B cell (primary cell): Measurements from ENCODE around the gene DPP10. TPM values are rescaled to one million over a fixed set of nuclear protein-coding genes. Genes with fewer than 3 reads are reported as not detected.

Experiments
- ATAC-seq: fragments of 200-7000 bp; cut with Tn5 transposase; one replicate; pipeline ENCODE4 v1.10.0; 2021; ENCODE audit warnings: low read depth, mild to moderate bottlenecking, moderate number of reproducible peaks, moderate library complexity
- CTCF ChIA-PET: fragments of 350-600 bp; sonication (Branson Sonifier 250); formaldehyde crosslinking; loops from one replicate; lab custom pipeline; 2021; ENCODE audit warnings: antibody characterized with exemption, inconsistent platforms; lab: Charles Lee
- POLR2A ChIA-PET: fragments of 350-600 bp; sonication (Branson Sonifier 250); formaldehyde crosslinking; loops from one replicate; lab custom pipeline; 2021; ENCODE audit warnings: antibody characterized with exemption; lab: Charles Lee
- DNase-seq: peaks from one replicate; pipeline ENCODE4 v3.0.0; 2013
- H2AFZ ChIP-seq: 2 replicates; pipeline ENCODE4 v1.6.1; 2012; ENCODE audit warnings: mild to moderate bottlenecking, low read depth, low read length; ENCODE audit not compliant: insufficient read depth, poor library complexity, severe bottlenecking
- H3K27ac ChIP-seq, 2 donors: 1 replicate in 1 of 2; 2 replicates in 1 of 2; pipeline ENCODE4 v1.5.1; 2012 to 2013; ENCODE audit warnings: low read length in 2 of 2, mild to moderate bottlenecking in 2 of 2, moderate library complexity in 1 of 2
- H3K27me3 ChIP-seq, 4 experiments: fragments of 200-600 bp in 1 of 4; sonication (generic) in 1 of 4; replicated peaks in 1 of 4; 1 replicate in 2 of 4; 2 replicates in 2 of 4; pipeline versions ENCODE4 v1.6.1 to v1.7.0; 2013 to 2016; ENCODE audit warnings: low read length in 3 of 4, mild to moderate bottlenecking in 2 of 4, mixed read lengths in 1 of 4, moderate library complexity in 1 of 4; ENCODE audit not compliant: insufficient read depth in 4 of 4, control insufficient read depth in 3 of 4; ENCODE audit errors: control extremely low read depth in 1 of 4
- H3K36me3 ChIP-seq, 2 experiments: replicated peaks in 1 of 2; 1 replicate in 1 of 2; 2 replicates in 1 of 2; pipeline versions ENCODE4 v1.6.1 to v1.7.1; 2013; ENCODE audit warnings: low read length in 1 of 2; ENCODE audit not compliant: insufficient read depth in 2 of 2, control insufficient read depth in 1 of 2; ENCODE audit errors: control extremely low read depth in 1 of 2, extremely low read depth in 1 of 2
- H3K4me1 ChIP-seq, 2 donors: fragments of 200-600 bp in 1 of 2; sonication (generic) in 1 of 2; 1 replicate in 1 of 2; 2 replicates in 1 of 2; pipeline versions ENCODE4 v1.5.1 to v1.6.1; 2013 to 2017; ENCODE audit warnings: low read length in 2 of 2; ENCODE audit not compliant: control insufficient read depth in 2 of 2, insufficient read depth in 2 of 2
- H3K4me2 ChIP-seq: replicated peaks from 2 replicates; pipeline ENCODE3; 2012; ENCODE audit warnings: mild to moderate bottlenecking, low read depth, low read length; ENCODE audit not compliant: poor library complexity, severe bottlenecking
- H3K4me3 ChIP-seq, 5 experiments: fragments of 200-600 bp in 1 of 5; sonication (generic) in 1 of 5; 1 replicate in 3 of 5; 2 replicates in 2 of 5; pipeline versions ENCODE4 v1.5.1 to v1.7.0; 2011 to 2016; ENCODE audit warnings: low read length in 4 of 5, mild to moderate bottlenecking in 4 of 5, low read depth in 2 of 5, control low read depth in 1 of 5, moderate library complexity in 1 of 5; ENCODE audit not compliant: insufficient read depth in 1 of 5; ENCODE audit errors: control extremely low read depth in 1 of 5, extremely low read depth in 1 of 5
- H3K79me2 ChIP-seq: fragments of 200-600 bp; sonication (generic); one replicate; pipeline ENCODE4 v1.6.0; 2016; ENCODE audit warnings: low read length; ENCODE audit not compliant: control insufficient read depth, insufficient read depth
- H3K9ac ChIP-seq: fragments of 200-600 bp; sonication (generic); 2 replicates; pipeline ENCODE4 v1.6.1; 2017; ENCODE audit warnings: mild to moderate bottlenecking, low read length, moderate library complexity
- H3K9me3 ChIP-seq, 3 donors: one replicate each; pipeline versions ENCODE4 v1.6.1 to v1.7.1; 2013; ENCODE audit warnings: low read length in 2 of 3; ENCODE audit not compliant: control insufficient read depth in 2 of 3, insufficient read depth in 1 of 3; ENCODE audit errors: control extremely low read depth in 1 of 3
- H4K20me1 ChIP-seq: 2 replicates; pipeline ENCODE4 v1.6.0; 2012; ENCODE audit warnings: mild to moderate bottlenecking, low read length; ENCODE audit not compliant: insufficient read depth, control insufficient read depth, poor library complexity, severe bottlenecking
- H3K27ac Mint-ChIP-seq: one replicate; pipeline ENCODE4 v1.8.0; 2021; ENCODE audit warnings: mixed read lengths
- H3K27me3 Mint-ChIP-seq: one replicate; pipeline ENCODE4 v1.8.0; 2021; ENCODE audit warnings: mixed read lengths
- H3K4me1 Mint-ChIP-seq: one replicate; pipeline ENCODE4 v1.8.0; 2021; ENCODE audit warnings: mixed read lengths
- H3K4me3 Mint-ChIP-seq: one replicate; pipeline ENCODE4 v1.8.0; 2021; ENCODE audit warnings: mixed read lengths
- H3K9me3 Mint-ChIP-seq: one replicate; pipeline ENCODE4 v1.8.0; 2022; ENCODE audit warnings: mixed read lengths; ENCODE audit not compliant: insufficient read depth
- EZH2 ChIP-seq: IDR thresholded peaks from 2 replicates; pipeline ENCODE4 v1.6.1; 2012; ENCODE audit warnings: borderline replicate concordance, low read depth, mild to moderate bottlenecking, moderate library complexity, low read length; ENCODE audit not compliant: insufficient read depth, poor library complexity, severe bottlenecking
- WGBS: methylation state at CpG from one replicate; pipeline ENCODE4 v1.1.5; 2013; ENCODE audit warnings: missing lambda C conversion rate; ENCODE audit not compliant: insufficient coverage; 5-methylcytosine and 5-hydroxymethylcytosine counted together
- intact Hi-C: fragments of 100-400 bp; cut with micrococcal nuclease; formaldehyde crosslinking; loops from one replicate; pipeline ENCODE4 v1.10.0; 2022
- polyA plus RNA-seq: library from polyadenylated mRNA; depleted of rRNA; stranded (reverse); fragments of >200 nt; gene quantifications from 2 replicates; pipeline ENCODE4 v1.2.3, GENCODE V29; 2012
- total RNA-seq, 2 donors: library from RNA; stranded (reverse); fragments of 120-200 nt in 1 of 2; gene quantifications; 1 replicate in 1 of 2; 2 replicates in 1 of 2; pipeline versions ENCODE4 v1.2.3 to v1.2.4, GENCODE V29; 2013 to 2022
- TF ChIP-seq, protein P1 (sequence below): fragments of 200-600 bp; IDR thresholded peaks from one replicate; pipeline ENCODE4 v1.8.0; 2022; ENCODE audit warnings: antibody characterized with exemption, mild to moderate bottlenecking

Gene DPP10
- total and polyA plus RNA-seq, 2 donors (not counting 1 experiment from before 2014, with no cell fraction given): not detected

DNA sequence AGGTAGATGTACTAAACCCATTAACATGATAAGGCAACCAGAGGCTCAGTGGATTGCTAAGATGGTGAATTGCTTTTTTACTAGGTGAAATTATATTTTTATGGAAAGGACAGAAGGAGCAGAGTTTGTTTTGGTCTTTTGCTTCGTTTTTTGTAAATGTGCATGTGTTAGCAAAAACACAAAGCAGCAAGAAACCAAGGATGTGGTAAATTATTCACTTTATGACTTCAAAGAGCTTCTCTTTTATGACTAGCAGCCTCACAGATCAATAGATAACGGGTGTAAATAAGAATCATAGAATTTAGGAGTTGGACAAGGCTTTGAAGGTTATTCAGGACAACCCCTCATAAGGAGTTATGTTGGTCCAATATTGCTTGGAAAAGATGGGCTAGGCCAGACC is 615.0 kb downstream of the DPP10 start:
- TF ChIP-seq, protein P1, sequence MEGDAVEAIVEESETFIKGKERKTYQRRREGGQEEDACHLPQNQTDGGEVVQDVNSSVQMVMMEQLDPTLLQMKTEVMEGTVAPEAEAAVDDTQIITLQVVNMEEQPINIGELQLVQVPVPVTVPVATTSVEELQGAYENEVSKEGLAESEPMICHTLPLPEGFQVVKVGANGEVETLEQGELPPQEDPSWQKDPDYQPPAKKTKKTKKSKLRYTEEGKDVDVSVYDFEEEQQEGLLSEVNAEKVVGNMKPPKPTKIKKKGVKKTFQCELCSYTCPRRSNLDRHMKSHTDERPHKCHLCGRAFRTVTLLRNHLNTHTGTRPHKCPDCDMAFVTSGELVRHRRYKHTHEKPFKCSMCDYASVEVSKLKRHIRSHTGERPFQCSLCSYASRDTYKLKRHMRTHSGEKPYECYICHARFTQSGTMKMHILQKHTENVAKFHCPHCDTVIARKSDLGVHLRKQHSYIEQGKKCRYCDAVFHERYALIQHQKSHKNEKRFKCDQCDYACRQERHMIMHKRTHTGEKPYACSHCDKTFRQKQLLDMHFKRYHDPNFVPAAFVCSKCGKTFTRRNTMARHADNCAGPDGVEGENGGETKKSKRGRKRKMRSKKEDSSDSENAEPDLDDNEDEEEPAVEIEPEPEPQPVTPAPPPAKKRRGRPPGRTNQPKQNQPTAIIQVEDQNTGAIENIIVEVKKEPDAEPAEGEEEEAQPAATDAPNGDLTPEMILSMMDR: no peak
- TF ChIP-seq EZH2: no peak
- ChIA-PET POLR2A (no interaction called here), CTCF (no interaction called here)
- Histone ChIP-seq H4K20me1 (no peaks in the 10 kb centered on the region), H3K4me1 (no peaks in the 10 kb centered on the region), H3K9me3 (no peaks in the 10 kb centered on the region), H3K79me2 (no peaks in the 10 kb centered on the region), H3K4me3 (no peak overlapping the region), H3K4me2 (no peak overlapping the region), H2AFZ (no peak overlapping the region), H3K27ac (no peak overlapping the region), H3K36me3 (no peaks in the 10 kb centered on the region), H3K27me3 (no peaks in the 10 kb centered on the region), H3K9ac (no peak overlapping the region)
- H3K27me3 Mint-ChIP-seq: no peaks in the 10 kb centered on the region
- H3K4me3 Mint-ChIP-seq: no peak overlapping the region
- H3K4me1 Mint-ChIP-seq: no peaks in the 10 kb centered on the region
- H3K27ac Mint-ChIP-seq: no peak overlapping the region
- WGBS: no CpG with 5 or more reads among the region's 2 CpGs
- H3K9me3 Mint-ChIP-seq: peaks cover under 1% of the 10 kb centered on the region
- no peak for DNase-seq
- intact Hi-C loops: no loop called here
- ATAC-seq: no peak

DNA sequence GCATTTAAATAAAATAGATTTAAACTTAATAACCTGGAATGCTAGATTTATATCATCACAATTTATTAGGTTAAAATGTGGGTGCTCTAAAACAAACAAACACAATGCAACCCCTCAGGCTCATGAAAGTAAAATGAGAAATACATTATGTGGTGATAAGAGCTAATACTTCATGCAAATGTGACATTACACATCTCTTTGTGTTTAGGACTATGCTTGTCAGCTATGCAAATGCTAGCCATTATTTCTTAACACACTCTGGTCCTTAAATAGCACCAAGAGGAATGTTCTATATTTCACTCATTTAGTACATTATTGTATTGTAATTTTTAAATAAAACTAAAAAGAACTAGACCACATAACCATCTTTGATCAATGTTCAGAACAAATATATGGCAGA is 627.6 kb downstream of the DPP10 start:
- H3K9me3 ChIP-seq: no peaks in the 10 kb centered on the region
- Mint-ChIP-seq H3K4me1 (no peaks in the 10 kb centered on the region), H3K27me3 (no peaks in the 10 kb centered on the region), H3K4me3 (no peak overlapping the region), H3K9me3 (peaks cover 3% of the 10 kb centered on the region), H3K27ac (no peak overlapping the region)
- H3K4me2 ChIP-seq: no peak overlapping the region
- H3K79me2 ChIP-seq: no peaks in the 10 kb centered on the region
- no peaks in the 10 kb centered on the region for H3K4me1 ChIP-seq
- ChIA-PET POLR2A (no interaction called here), CTCF (no interaction called here)
- no peak overlapping the region for H3K9ac ChIP-seq
- no peaks in the 10 kb centered on the region for H3K36me3 ChIP-seq
- no peaks in the 10 kb centered on the region for H3K27me3 ChIP-seq
- ATAC-seq: no peak
- no peak overlapping the region for H3K27ac ChIP-seq
- TF ChIP-seq, protein P1: no peak
- no peak for TF ChIP-seq EZH2
- intact Hi-C loops: no loop called here
- H2AFZ ChIP-seq: no peak overlapping the region
- no peak for DNase-seq
- H3K4me3 ChIP-seq: no peak overlapping the region
- no peaks in the 10 kb centered on the region for H4K20me1 ChIP-seq
